ENCODE measurements around the gene MYL5.
"Not testable (repeated sequence)": the region's sequence is repeated elsewhere in the genome, so short reads cannot be mapped to it uniquely, and the experiment has no call there.

Gene MYL5

DNA sequence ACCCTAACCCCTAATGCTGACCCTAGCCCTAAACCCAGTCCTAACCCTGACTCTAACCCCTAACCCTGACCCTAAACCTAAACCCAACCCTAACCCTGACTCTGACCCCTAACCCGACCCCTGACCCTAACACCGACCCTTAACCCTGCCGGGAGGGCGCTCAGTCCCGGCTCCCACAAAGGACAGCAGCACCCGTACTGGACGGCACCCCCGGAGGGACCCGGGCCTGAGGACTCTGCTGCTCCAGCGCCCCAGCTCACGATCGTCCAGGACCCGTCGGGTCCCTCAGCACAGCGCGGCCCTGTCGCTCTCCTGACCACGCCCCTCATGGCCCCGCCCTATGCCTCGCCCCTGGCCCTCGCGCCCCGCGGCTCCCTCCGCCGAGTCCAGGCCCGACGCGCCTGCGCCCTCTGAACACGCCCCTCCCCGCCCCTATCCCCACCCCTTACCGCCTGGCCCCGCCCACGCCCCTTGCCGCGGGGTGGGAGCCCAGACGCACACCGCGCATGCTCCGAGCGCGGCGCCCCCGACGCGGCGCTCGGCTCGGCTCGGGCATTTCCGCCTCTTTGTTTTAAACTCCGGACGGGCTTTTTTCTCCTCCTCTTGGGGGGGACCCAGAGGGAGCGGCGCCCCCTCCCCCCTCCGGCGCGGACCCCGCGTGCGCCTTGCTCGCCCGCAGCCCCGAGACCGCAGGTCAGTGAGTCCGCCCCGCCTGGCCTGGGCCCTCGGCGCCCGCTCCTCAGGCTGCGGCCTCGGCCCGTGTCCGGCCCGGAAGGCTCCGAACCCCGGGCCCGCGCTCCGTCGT, 31.1 kb downstream of the MYL5 start, which contains the start of gene PCGF3:
TSS of gene PCGF3 (plus strand) at position 555 of the 805 bp plus-strand sequence. CDS start 27,849 bp downstream, outside the sequence.
- H3K36me3 ChIP-seq (ENCODE audit: insufficient read depth, low read length): no peaks in the 10 kb centered on the region
- H3K27me3 ChIP-seq (ENCODE audit: insufficient read depth, low read length): no peaks in the 10 kb centered on the region
- H3K27ac ChIP-seq (ENCODE audit: low read depth, low read length): peak within 1 kb of the TSS; percentile 65; the same call in 1 of the 2 replicates
- peaks cover 42% of the 10 kb centered on the region for H3K79me2 ChIP-seq (ENCODE audit: control insufficient read depth, insufficient read depth, low read length, unreplicated experiment)
- peaks cover 4% of the 10 kb centered on the region for H3K4me1 ChIP-seq (ENCODE audit: control insufficient read depth, insufficient read depth, low read length, unreplicated experiment)
- peak within 1 kb of the TSS; percentile 95 for H2AFZ ChIP-seq (ENCODE audit: low read length, unreplicated experiment)
- peak within 1 kb of the TSS; percentile 86 for H3K4me3 ChIP-seq (ENCODE audit: low read depth, low read length)

DNA sequence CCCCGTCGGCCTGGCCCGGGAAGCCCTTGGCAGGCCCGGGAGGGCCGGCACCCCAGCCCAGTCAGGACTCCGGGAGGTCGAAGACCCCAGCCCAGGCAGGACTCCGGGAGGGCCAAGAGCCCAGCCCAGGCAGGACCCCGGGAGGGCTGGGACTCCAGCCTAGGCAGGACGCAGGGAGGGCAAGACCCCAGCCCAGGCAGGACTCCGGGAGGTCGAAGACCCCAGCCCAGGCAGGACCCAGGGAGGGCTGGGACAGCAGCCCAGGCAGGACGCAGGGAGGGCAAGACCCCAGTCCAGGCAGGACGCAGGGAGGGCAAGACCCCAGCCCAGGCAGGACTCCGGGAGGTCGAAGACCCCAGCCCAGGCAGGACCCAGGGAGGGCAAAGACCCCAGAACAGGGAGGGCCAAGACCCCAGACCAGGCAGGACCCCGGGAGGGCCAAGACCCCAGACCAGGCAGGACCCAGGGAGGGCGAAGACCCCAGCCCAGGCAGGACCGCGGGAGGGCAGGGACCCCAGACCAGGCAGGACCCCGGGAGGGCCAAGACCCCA, 31.8 kb downstream of the MYL5 start:
- Histone ChIP-seq H3K79me2 (ENCODE audit: control insufficient read depth, insufficient read depth, low read length, unreplicated experiment) (peaks cover 49% of the 10 kb centered on the region), H3K4me3 (ENCODE audit: low read depth, low read length) (peak overlapping the region; percentile 86), H3K27ac (ENCODE audit: low read depth, low read length) (peak overlapping the region; percentile 65; the same call in 1 of the 2 replicates), H2AFZ (ENCODE audit: low read length, unreplicated experiment) (peak overlapping the region; percentile 95)
- not testable (repeated sequence) for H3K4me1 ChIP-seq (ENCODE audit: control insufficient read depth, insufficient read depth, low read length, unreplicated experiment); H3K36me3 ChIP-seq (ENCODE audit: insufficient read depth, low read length); H3K27me3 ChIP-seq (ENCODE audit: insufficient read depth, low read length)

DNA sequence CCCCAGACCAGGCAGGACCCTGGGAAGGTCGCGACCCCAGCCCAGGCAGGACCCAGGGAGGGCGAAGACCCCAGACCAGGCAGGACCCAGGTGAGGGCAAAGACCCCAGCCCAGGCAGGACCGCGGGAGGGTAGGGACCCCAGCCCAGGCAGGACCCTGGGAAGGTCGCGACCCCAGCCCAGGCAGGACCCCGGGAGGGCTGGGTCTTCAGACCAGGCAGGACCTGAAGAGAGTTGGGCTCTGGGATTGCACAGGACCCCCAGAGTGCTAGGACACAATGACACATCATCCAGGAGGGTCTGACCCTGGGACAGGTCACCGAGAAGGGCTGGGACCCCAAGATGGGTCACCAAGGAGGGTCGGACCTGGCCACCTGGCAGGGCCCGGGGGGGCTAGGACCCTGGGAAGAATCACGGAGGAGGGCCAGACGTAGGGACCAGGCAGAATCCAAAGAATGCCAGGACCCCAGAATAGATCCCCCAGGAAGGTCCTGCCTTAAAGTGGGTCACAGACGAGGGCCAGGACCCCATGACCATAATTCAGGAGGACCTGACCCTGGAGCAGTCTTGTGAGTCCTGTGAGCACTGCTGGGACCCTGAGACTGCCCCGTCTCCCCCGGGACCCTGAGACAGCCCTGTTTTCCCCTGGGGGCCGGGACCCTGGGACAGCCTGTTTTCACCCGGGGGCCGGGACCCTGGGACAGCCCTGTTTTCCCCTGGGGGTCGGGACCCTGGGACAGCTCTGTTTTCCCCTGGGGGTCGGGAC, 32.7 kb downstream of the MYL5 start:
- Histone ChIP-seq H3K4me1 (ENCODE audit: control insufficient read depth, insufficient read depth, low read length, unreplicated experiment) (peaks cover 4% of the 10 kb centered on the region), H3K36me3 (ENCODE audit: insufficient read depth, low read length) (no peaks in the 10 kb centered on the region), H3K27ac (ENCODE audit: low read depth, low read length) (no peak overlapping the region), H2AFZ (ENCODE audit: low read length, unreplicated experiment) (no peak overlapping the region), H3K4me3 (ENCODE audit: low read depth, low read length) (peak overlapping the region; percentile 86), H3K79me2 (ENCODE audit: control insufficient read depth, insufficient read depth, low read length, unreplicated experiment) (peaks cover 52% of the 10 kb centered on the region), H3K27me3 (ENCODE audit: insufficient read depth, low read length) (no peaks in the 10 kb centered on the region)

DNA sequence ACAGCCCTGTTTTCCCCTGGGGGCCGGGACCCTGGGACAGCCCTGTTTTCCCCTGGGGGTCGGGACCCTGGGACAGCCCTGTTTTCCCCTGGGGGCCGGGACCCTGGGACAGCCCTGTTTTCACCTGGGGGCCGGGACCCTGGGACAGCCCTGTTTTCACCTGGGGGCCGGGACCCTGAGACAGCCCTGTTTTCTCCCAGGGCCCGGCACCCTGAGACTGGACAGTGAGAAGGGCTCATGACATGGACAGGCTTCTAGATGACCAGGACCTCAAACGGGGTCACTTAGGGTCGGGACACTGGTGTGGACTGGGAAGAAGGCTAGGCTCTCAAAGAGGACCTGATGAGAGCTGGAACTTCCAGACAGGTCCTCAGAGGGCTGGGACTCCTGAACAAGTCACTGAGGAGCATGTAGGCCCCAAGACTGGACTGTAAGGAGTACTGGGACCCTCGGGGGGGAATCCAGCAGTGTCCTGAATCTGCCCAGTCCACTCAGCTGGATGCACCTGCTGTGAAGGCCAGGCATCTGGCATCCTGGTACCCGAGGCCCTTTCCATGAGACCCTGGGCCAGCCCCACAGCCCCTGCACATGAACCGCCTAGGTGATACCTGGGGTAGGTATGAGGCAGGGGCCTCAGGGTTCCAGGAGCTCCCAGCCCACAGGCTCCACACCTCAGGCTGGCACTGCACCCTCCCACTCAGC, 33.7 kb downstream of the MYL5 start:
- Histone ChIP-seq H3K4me3 (ENCODE audit: low read depth, low read length) (peak overlapping the region; percentile 21; the same call in 1 of the 2 replicates), H2AFZ (ENCODE audit: low read length, unreplicated experiment) (no peak overlapping the region), H3K79me2 (ENCODE audit: control insufficient read depth, insufficient read depth, low read length, unreplicated experiment) (peaks cover 62% of the 10 kb centered on the region), H3K27ac (ENCODE audit: low read depth, low read length) (no peak overlapping the region), H3K27me3 (ENCODE audit: insufficient read depth, low read length) (no peaks in the 10 kb centered on the region), H3K4me1 (ENCODE audit: control insufficient read depth, insufficient read depth, low read length, unreplicated experiment) (peaks cover 4% of the 10 kb centered on the region), H3K36me3 (ENCODE audit: insufficient read depth, low read length) (no peaks in the 10 kb centered on the region)

DNA sequence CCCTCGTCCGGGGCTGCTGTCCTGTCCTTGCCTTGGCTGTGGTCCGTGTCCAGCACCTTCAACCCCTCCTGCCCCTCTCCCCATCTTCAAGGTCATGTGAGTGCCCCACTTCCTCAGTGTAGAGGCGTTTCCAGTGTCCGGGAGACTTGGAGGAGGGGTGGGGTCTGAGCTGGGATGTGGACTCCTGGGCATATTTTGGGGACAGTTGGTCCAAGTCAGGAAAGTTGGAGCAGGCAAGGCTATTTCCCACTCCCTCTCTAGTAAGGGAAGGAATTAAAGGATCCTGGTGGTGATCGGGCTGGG, 34.2 kb downstream of the MYL5 start:
- H3K36me3 ChIP-seq (ENCODE audit: insufficient read depth, low read length): no peaks in the 10 kb centered on the region
- peak overlapping the region; percentile 21; the same call in 1 of the 2 replicates for H3K4me3 ChIP-seq (ENCODE audit: low read depth, low read length)
- H3K27ac ChIP-seq (ENCODE audit: low read depth, low read length): no peak overlapping the region
- no peaks in the 10 kb centered on the region for H3K27me3 ChIP-seq (ENCODE audit: insufficient read depth, low read length)
- peaks cover 4% of the 10 kb centered on the region for H3K4me1 ChIP-seq (ENCODE audit: control insufficient read depth, insufficient read depth, low read length, unreplicated experiment)
- H2AFZ ChIP-seq (ENCODE audit: low read length, unreplicated experiment): no peak overlapping the region
- H3K79me2 ChIP-seq (ENCODE audit: control insufficient read depth, insufficient read depth, low read length, unreplicated experiment): peaks cover 67% of the 10 kb centered on the region

DNA sequence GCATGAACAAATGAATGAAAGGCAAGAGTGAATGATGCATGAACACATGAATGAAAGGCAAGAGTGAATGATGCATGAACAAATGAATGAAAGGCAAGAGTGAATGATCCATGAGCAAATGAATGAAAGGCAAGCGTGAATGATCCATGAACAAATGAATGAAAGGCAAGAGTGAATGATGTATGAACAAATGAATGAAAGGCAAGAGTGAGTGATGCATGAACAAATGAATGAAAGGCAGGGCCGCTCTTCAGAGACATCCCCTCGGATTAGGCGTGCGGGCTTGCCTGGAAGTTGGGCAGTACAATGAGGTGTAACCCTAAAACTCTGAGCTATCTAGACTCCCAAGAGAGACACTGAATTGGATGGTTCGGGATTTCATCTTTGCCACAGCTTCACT, 35.0 kb downstream of the MYL5 start:
- peaks cover 4% of the 10 kb centered on the region for H3K4me1 ChIP-seq (ENCODE audit: control insufficient read depth, insufficient read depth, low read length, unreplicated experiment)
- H3K79me2 ChIP-seq (ENCODE audit: control insufficient read depth, insufficient read depth, low read length, unreplicated experiment): peaks cover 75% of the 10 kb centered on the region
- no peaks in the 10 kb centered on the region for H3K36me3 ChIP-seq (ENCODE audit: insufficient read depth, low read length)

DNA sequence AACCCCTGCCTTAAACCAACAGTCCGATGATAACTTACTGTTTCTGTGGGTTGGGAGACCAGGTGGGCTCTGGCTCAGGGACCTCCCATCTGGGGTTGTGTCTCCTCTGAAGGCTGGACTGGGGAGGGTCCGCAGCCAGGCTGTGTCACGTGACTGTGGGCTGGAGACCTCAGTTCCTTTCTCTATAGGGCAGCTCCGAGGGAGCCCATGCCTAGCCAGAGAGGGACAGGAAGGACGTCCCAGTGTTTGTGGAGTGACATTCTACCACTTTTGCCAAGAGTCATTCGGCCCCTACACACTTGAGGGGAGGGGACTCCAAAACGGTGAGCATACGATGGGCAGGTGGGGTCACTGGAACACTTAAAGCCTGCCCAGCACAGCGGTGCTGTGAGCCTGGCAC, 35.8 kb downstream of the MYL5 start:
- no peaks in the 10 kb centered on the region for H3K36me3 ChIP-seq (ENCODE audit: insufficient read depth, low read length)
- H2AFZ ChIP-seq (ENCODE audit: low read length, unreplicated experiment): no peak overlapping the region
- H3K27ac ChIP-seq (ENCODE audit: low read depth, low read length): no peak overlapping the region
- H3K79me2 ChIP-seq (ENCODE audit: control insufficient read depth, insufficient read depth, low read length, unreplicated experiment): peaks cover 83% of the 10 kb centered on the region
- peaks cover 4% of the 10 kb centered on the region for H3K4me1 ChIP-seq (ENCODE audit: control insufficient read depth, insufficient read depth, low read length, unreplicated experiment)
- H3K27me3 ChIP-seq (ENCODE audit: insufficient read depth, low read length): no peaks in the 10 kb centered on the region
- H3K4me3 ChIP-seq (ENCODE audit: low read depth, low read length): no peak overlapping the region

More for the DNA sequence above, 35.0 kb downstream of the MYL5 start:
- Histone ChIP-seq H3K27ac (ENCODE audit: low read depth, low read length) (no peak overlapping the region), H3K27me3 (ENCODE audit: insufficient read depth, low read length) (no peaks in the 10 kb centered on the region), H3K4me3 (ENCODE audit: low read depth, low read length) (no peak overlapping the region), H2AFZ (ENCODE audit: low read length, unreplicated experiment) (no peak overlapping the region)

DNA sequence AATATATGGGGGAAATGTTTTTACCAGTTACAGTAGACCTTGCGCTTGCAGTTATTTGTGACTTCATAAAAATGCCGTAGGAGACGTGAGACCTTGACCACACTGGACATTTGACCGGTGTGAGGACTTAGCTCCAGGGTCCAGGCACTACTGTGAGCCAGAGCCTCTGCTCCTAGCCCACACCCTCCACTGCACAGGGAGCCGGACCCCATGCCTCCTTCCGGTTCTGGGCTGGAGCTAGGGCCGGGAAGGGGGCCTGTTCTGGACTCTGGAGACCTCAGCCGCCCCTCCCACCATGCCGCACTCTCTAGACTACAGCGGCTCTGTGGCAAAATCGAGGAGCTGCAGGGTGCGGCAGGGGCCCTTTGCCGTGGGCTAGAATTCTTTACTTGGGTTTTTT, 36.6 kb downstream of the MYL5 start:
- peaks cover 4% of the 10 kb centered on the region for H3K4me1 ChIP-seq (ENCODE audit: control insufficient read depth, insufficient read depth, low read length, unreplicated experiment)
- H3K27ac ChIP-seq (ENCODE audit: low read depth, low read length): no peak overlapping the region
- H3K27me3 ChIP-seq (ENCODE audit: insufficient read depth, low read length): no peaks in the 10 kb centered on the region
- H2AFZ ChIP-seq (ENCODE audit: low read length, unreplicated experiment): no peak overlapping the region
- no peaks in the 10 kb centered on the region for H3K36me3 ChIP-seq (ENCODE audit: insufficient read depth, low read length)
- H3K4me3 ChIP-seq (ENCODE audit: low read depth, low read length): no peak overlapping the region
- peaks cover 83% of the 10 kb centered on the region for H3K79me2 ChIP-seq (ENCODE audit: control insufficient read depth, insufficient read depth, low read length, unreplicated experiment)

DNA sequence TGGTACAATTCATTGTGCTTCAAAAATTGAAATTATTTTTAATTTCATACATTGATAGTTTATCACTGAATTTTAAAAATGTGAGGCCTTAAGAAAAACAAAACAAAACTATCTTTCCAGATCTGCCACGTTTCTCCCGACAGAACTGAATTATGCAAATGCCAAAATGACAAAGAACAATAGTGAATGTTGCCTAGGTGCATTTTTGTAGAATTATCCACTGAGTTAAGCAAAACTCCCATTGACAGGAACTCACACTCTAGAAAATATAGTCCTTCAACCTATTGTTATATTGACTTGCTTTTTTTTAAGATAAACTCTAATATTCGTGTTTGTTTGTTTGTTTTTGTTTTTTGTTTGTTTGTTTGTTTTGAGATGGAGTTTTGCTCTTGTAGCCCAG, 37.8 kb downstream of the MYL5 start:
- no peak overlapping the region for H3K4me3 ChIP-seq (ENCODE audit: low read depth, low read length)
- peaks cover 75% of the 10 kb centered on the region for H3K79me2 ChIP-seq (ENCODE audit: control insufficient read depth, insufficient read depth, low read length, unreplicated experiment)
- peaks cover under 1% of the 10 kb centered on the region for H3K4me1 ChIP-seq (ENCODE audit: control insufficient read depth, insufficient read depth, low read length, unreplicated experiment)

DNA sequence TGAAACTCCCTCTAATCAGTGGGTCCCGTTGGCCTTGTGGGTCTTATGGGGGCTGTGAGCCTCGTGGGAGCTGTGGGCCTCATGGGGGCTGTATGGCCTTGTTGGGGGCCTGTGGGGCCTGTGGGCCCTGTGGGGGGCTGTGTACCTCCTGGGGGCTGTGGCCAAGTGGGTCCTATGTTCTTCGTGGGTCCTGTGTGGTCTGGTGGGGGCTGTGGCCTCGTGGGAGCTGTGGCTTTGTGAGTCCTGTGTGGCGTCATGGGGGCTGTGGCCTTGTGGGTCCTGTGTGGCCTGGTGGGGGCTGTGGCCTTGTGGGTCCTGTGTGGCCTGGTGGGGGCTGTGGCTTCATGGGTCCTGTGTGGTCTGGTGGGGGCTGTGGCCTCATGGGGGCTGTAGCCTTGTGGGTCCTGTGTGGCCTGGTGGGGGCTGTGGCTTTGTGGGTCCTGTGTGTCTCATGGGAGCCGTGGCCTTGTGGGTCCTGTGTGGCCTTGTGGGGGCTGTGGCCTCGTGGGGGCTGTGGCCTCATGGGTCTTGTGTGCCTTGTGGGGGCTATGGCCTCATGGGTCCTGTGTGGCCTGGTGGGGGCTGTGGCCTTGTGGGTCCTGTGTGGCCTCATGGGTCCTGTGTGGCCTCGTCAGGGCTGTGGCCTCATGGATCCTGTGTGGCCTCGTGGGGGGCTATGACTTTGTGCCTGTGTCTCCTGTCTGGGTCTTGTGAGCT, 38.7 kb downstream of the MYL5 start:
- Histone ChIP-seq H3K79me2 (ENCODE audit: control insufficient read depth, insufficient read depth, low read length, unreplicated experiment) (peaks cover 77% of the 10 kb centered on the region), H3K27me3 (ENCODE audit: insufficient read depth, low read length) (no peaks in the 10 kb centered on the region), H3K4me1 (ENCODE audit: control insufficient read depth, insufficient read depth, low read length, unreplicated experiment) (no peaks in the 10 kb centered on the region), H3K27ac (ENCODE audit: low read depth, low read length) (no peak overlapping the region), H3K4me3 (ENCODE audit: low read depth, low read length) (no peak overlapping the region), H2AFZ (ENCODE audit: low read length, unreplicated experiment) (no peak overlapping the region), H3K36me3 (ENCODE audit: insufficient read depth, low read length) (no peaks in the 10 kb centered on the region)

More for the DNA sequence above, 37.8 kb downstream of the MYL5 start:
- no peaks in the 10 kb centered on the region for H3K36me3 ChIP-seq (ENCODE audit: insufficient read depth, low read length)
- no peaks in the 10 kb centered on the region for H3K27me3 ChIP-seq (ENCODE audit: insufficient read depth, low read length)
- H3K27ac ChIP-seq (ENCODE audit: low read depth, low read length): no peak overlapping the region
- no peak overlapping the region for H2AFZ ChIP-seq (ENCODE audit: low read length, unreplicated experiment)
